NB4 (cell line): ENCODE results near the gene SPEG.

Source experiments
- DNase-seq: peaks from one replicate; pipeline ENCODE4 v3.0.0; 2010; ENCODE audit warnings: low read depth
- H3K4me3 ChIP-seq: one replicate; pipeline ENCODE4 v1.5.1; 2011; ENCODE audit warnings: mild to moderate bottlenecking, low read depth, low read length, moderate library complexity
- CTCF ChIP-seq: IDR thresholded peaks from one replicate; pipeline ENCODE4 v1.5.1; 2012; ENCODE audit warnings: low read depth, low read length
- MAX ChIP-seq: IDR thresholded peaks from 2 replicates; pipeline ENCODE4 v1.6.1; 2011; ENCODE audit warnings: low read depth, low read length
- MYC ChIP-seq: IDR thresholded peaks from 2 replicates; pipeline ENCODE4 v1.6.1; 2011; ENCODE audit warnings: low read depth, low read length
- POLR2A ChIP-seq: IDR thresholded peaks from 2 replicates; pipeline ENCODE4 v1.6.1; 2011; ENCODE audit warnings: mild to moderate bottlenecking; ENCODE audit not compliant: insufficient read length; ENCODE audit errors: extremely low read depth

The SPEG gene

GRCh38 chr2:219408204-219408603 lies 26.4 kb upstream of the SPEG start:
- no peak for DNase-seq
- no peak overlapping the region for H3K4me3 ChIP-seq
- TF ChIP-seq MAX: no peak
- no peak for TF ChIP-seq POLR2A
- TF ChIP-seq MYC: no peak
- TF ChIP-seq CTCF: no peak

- no peak overlapping the region for H3K4me3 ChIP-seq
- no peak for DNase-seq
- no peak for TF ChIP-seq CTCF
- TF ChIP-seq MAX: no peak
- TF ChIP-seq POLR2A: no peak
- no peak for TF ChIP-seq MYC
Observed at GRCh38 chr2:219408631-219409030, 26.0 kb upstream of the SPEG start.

- no peak for TF ChIP-seq POLR2A
- TF ChIP-seq MYC: no peak
- no peak for TF ChIP-seq MAX
- TF ChIP-seq CTCF: no peak
Observed at GRCh38 chr2:219409619-219410018, 25.0 kb upstream of the SPEG start.

GRCh38 chr2:219410390-219410789 lies 24.3 kb upstream of the SPEG start:
- H3K4me3 ChIP-seq: no peak overlapping the region
- no peak for DNase-seq
- no peak for TF ChIP-seq CTCF
- no peak for TF ChIP-seq POLR2A
- TF ChIP-seq MYC: no peak
- TF ChIP-seq MAX: no peak

More at GRCh38 chr2:219409619-219410018, 25.0 kb upstream of the SPEG start:
- no peak for DNase-seq
- H3K4me3 ChIP-seq: no peak overlapping the region

GRCh38 chr2:219414857-219415256 lies 19.8 kb upstream of the SPEG start:
- no peak for TF ChIP-seq MAX
- TF ChIP-seq POLR2A: no peak
- no peak for TF ChIP-seq CTCF
- no peak for TF ChIP-seq MYC
- H3K4me3 ChIP-seq: no peak overlapping the region
- DNase-seq: no peak
